Parathyroid adenoma (tissue), 2 donors: ENCODE results near the gene INSYN2A.

Experiments
- H2AFZ ChIP-seq: fragments of 300-600 bp; sonication (generic); one replicate; pipeline ENCODE4 v1.7.0; 2017; ENCODE audit warnings: antibody characterized with exemption, mild to moderate bottlenecking
- H3K27ac ChIP-seq: fragments of 300-600 bp; sonication (generic); one replicate; pipeline ENCODE4 v1.7.0; 2017
- H3K27me3 ChIP-seq: fragments of 300-600 bp; sonication (generic); one replicate; pipeline ENCODE4 v1.7.0; 2017; ENCODE audit warnings: low read length; ENCODE audit not compliant: control insufficient read depth, insufficient read depth
- H3K36me3 ChIP-seq: fragments of 300-600 bp; sonication (generic); one replicate; pipeline ENCODE4 v1.7.0; 2017; ENCODE audit warnings: low read length; ENCODE audit not compliant: control insufficient read depth, insufficient read depth
- H3K4me1 ChIP-seq: fragments of 300-600 bp; sonication (generic); one replicate; pipeline ENCODE4 v1.7.0; 2017; ENCODE audit warnings: control low read depth
- H3K4me2 ChIP-seq: fragments of 300-600 bp; sonication (generic); one replicate; pipeline ENCODE4 v1.7.0; 2017; ENCODE audit warnings: low read length
- H3K4me3 ChIP-seq: fragments of 300-600 bp; sonication (generic); one replicate; pipeline ENCODE4 v1.7.0; 2017; ENCODE audit warnings: low read depth, low read length
- H3K79me2 ChIP-seq: fragments of 300-600 bp; sonication (generic); one replicate; pipeline ENCODE4 v1.7.0; 2017; ENCODE audit warnings: control low read depth
- H3K9ac ChIP-seq: fragments of 300-600 bp; sonication (generic); one replicate; pipeline ENCODE4 v1.7.0; 2017; ENCODE audit warnings: mild to moderate bottlenecking
- H3K9me3 ChIP-seq: fragments of 300-600 bp; sonication (generic); one replicate; pipeline ENCODE4 v1.7.0; 2017; ENCODE audit warnings: low read length; ENCODE audit not compliant: control insufficient read depth
- CTCF ChIP-seq: fragments of 300-600 bp; sonication (generic); IDR thresholded peaks from one replicate; pipeline ENCODE4 v1.7.0; 2017; ENCODE audit warnings: antibody characterized with exemption, mild to moderate bottlenecking
- donor health status: primary hyperparathyroidism.

The INSYN2A gene

DNA sequence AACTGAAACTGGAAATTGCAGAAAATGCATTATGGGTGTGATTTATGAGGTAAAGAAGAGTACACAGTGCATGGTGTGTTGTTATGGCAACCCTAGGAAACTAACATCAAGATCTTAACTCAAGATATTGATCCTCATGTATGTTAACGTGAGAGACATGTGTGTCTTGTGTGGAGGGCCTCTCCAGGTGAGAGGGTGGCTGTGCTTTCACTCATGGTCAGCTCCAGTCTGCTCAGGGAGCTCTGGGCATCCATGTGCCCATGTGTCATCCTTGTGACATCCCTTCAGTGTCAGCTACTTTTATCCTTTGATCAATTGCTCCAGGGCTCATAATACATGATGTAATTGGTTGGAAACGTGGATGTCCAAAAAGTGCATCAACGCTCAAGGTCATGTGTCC, 24.9 kb upstream of the INSYN2A start:
- no peaks in the 10 kb centered on the region for H3K9me3 ChIP-seq
- no peaks in the 10 kb centered on the region for H3K4me1 ChIP-seq
- no peak overlapping the region for H3K27ac ChIP-seq
- H3K79me2 ChIP-seq = no peaks in the 10 kb centered on the region
- H3K9ac ChIP-seq = no peak overlapping the region
- no peak overlapping the region for H3K4me3 ChIP-seq
- no peak for TF ChIP-seq CTCF
- no peaks in the 10 kb centered on the region for H3K27me3 ChIP-seq
- no peak overlapping the region for H3K4me2 ChIP-seq
- H2AFZ ChIP-seq = no peak overlapping the region
- H3K36me3 ChIP-seq = no peaks in the 10 kb centered on the region

DNA sequence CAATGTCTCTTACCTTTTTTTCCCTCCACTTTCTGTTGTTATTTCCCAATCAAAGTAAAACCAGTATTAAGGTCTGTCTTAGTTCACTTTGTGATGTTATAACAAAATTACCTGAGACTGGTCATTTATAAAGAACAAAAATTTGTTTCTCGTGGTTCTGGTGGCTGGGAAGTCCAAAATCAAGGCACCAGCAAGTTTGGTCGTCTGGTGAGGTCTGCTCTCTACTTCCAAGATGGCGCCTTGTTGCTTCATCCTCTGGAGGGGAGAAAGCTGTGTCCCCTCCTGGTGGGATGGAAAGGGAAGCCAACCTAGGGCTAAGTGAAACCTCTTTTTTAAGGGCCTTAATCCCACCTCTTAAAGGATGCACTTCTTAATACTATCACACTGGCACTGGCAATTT, 22.3 kb upstream of the INSYN2A start:
- Histone ChIP-seq H3K27ac (no peak overlapping the region), H3K36me3 (no peaks in the 10 kb centered on the region), H3K4me2 (no peak overlapping the region), H3K9ac (no peak overlapping the region), H3K9me3 (no peaks in the 10 kb centered on the region), H3K27me3 (no peaks in the 10 kb centered on the region), H3K4me3 (no peak overlapping the region), H3K79me2 (no peaks in the 10 kb centered on the region), H2AFZ (no peak overlapping the region), H3K4me1 (no peaks in the 10 kb centered on the region)
- no peak for TF ChIP-seq CTCF

DNA sequence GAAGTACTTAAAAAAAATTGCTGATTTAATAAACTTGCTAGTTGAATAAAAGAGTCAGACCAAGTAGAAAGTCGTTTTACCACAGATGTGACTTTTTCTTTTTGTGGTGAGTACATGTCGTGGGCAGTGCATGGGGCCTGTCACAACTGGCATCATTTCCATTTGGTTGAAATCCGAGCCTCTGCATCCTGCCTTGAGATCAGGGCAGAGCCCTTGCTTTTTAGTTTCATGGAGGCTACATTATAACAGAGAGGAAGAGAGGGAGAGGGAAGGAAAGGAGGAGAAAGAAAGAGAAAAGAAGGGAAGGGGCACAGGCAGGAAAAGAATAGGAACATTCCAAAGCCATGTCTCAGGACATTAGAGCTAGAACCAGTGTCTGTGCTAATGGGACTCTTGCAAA, 20.4 kb upstream of the INSYN2A start:
- Histone ChIP-seq H2AFZ (no peak overlapping the region), H3K79me2 (no peaks in the 10 kb centered on the region), H3K9ac (no peak overlapping the region), H3K4me3 (no peak overlapping the region), H3K9me3 (no peaks in the 10 kb centered on the region), H3K27me3 (no peaks in the 10 kb centered on the region), H3K4me2 (no peak overlapping the region), H3K27ac (no peak overlapping the region), H3K36me3 (no peaks in the 10 kb centered on the region), H3K4me1 (no peaks in the 10 kb centered on the region)
- no peak for TF ChIP-seq CTCF

DNA sequence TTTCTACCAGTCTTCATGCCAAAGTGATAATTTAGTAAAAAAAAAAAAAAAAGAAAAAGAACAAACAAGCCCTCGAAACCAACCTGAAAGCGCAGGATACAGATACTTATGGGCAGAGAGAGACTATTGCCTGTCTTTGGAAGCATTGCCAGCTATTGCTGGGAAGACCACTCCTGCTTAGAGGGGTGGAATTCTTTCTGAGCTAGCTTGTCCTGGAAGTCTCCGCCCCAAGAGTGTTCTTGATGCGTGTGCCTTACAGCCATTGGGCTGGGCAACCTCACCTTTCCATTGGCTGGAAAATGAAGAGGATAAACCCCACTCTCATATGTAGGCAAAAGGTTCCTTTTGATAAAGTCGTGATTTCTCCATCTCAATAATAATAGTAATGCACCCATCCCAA, 19.9 kb upstream of the INSYN2A start:
- Histone ChIP-seq H3K4me1 (no peaks in the 10 kb centered on the region), H2AFZ (no peak overlapping the region), H3K9me3 (no peaks in the 10 kb centered on the region), H3K27me3 (no peaks in the 10 kb centered on the region), H3K79me2 (no peaks in the 10 kb centered on the region), H3K4me3 (no peak overlapping the region), H3K27ac (no peak overlapping the region), H3K9ac (no peak overlapping the region), H3K4me2 (no peak overlapping the region), H3K36me3 (no peaks in the 10 kb centered on the region)
- no peak for TF ChIP-seq CTCF

DNA sequence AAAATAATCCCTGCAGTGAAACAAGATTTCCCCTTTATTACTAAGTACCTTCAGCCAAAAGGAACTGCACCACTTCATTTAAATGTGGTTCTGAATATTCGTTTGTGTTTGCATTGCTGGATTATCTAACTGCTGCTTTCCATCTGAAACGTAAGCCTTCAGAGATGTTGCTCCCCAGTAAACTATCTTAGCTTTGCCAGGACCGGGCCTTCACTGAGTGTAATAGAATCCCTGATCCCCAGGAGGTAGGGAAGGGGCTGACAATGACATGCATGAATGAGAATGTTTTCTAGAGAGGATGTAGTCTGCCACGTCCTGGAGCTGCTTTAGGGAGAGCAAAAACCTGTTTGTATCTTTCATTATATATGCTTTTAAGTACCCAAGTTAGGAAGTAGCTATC, 19.5 kb upstream of the INSYN2A start:
- TF ChIP-seq CTCF = no peak

More for the DNA sequence above, 19.5 kb upstream of the INSYN2A start:
- Histone ChIP-seq H3K4me3 (no peak overlapping the region), H3K27ac (no peak overlapping the region), H3K9ac (no peak overlapping the region), H3K4me2 (no peak overlapping the region), H3K36me3 (no peaks in the 10 kb centered on the region), H2AFZ (no peak overlapping the region), H3K79me2 (no peaks in the 10 kb centered on the region), H3K4me1 (no peaks in the 10 kb centered on the region), H3K9me3 (no peaks in the 10 kb centered on the region), H3K27me3 (no peaks in the 10 kb centered on the region)
